ENCODE measurements around the gene PRKG1. TPM values are rescaled to one million over a fixed set of nuclear protein-coding genes. Genes with fewer than 3 reads are reported as not detected.
"Not testable (repeated sequence)": the region's sequence is repeated elsewhere in the genome, so short reads cannot be mapped to it uniquely, and the experiment has no call there.

Gene PRKG1
- total RNA-seq, 1 donor from 2014 or later, result 28.2 TPM

DNA sequence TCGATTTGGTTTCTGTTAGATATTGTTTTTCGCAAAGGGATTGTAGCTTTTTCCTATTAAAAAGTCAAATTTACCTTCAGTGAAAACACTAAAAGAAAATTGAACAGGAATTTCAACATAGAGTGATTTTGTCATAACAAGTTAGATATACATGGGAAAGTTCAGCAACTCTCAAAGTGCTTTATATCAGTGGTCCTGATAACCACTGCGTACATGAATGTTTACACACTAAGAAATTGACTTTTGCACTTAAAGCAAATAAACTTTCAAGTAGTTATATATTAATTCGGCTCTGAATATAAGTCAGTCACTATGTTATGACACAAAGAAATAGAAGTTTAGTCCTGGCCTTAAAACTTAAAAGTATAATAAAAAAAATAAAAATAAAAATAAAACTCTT lies 1138.5 kb downstream of the PRKG1 start:
- ATAC-seq (ENCODE audit: poor library complexity) (no peak), DNase-seq (no peak)
- intact Hi-C loops (cut with DNase I), result no loop called here

DNA sequence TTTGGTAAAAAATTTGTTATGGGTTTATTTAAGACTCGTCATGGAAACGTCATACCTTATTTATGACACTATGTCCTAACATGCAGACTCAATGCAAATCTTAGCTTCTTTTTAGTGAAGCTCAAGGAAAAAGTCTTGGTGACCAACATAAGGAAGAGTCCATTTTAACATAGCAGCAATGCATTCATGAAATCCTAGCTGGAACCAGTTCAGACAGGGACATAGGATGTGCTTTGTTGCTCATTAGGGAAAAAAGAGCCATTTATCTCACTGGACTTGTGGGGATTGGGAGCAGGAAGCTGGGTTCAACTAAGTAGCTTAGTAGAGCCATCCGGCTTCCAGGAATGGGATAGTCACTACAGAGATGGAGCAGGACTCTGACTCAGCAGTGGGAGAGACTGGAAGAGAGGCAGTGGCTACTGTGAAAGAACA lies 1139.0 kb downstream of the PRKG1 start:
- intact Hi-C loops (cut with DNase I), result no loop called here
- DNase-seq (no peak), ATAC-seq (ENCODE audit: poor library complexity) (peak; percentile 64)

DNA sequence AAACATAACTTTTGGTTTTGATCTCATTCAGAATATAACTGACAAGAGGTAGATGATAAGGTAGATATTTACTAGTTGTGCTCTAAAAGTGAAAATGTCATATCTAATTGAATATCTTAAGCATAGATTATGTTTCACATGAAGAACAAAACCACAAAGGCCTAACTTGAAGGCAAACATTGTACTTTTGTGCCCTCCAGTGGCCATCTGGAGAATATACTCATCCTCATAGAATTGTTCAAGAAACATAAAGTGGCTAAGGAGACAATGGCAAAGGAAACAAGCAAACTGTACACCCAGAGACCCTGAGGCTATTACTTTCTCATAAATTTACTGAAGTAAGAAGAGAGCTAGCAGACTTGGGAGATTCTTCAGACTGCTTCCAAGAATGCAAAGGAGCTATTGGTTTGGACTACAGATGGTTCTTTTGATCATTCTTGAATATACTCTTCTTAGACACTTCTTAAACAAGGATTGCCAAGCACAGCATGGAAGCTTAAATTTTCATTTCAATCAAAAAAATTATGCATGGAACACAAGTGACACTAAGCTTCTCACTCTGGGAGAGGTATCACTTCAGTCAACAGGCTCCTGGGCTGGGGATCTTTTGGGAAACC lies 1141.6 kb downstream of the PRKG1 start:
- DNase-seq (no peak), ATAC-seq (ENCODE audit: poor library complexity) (peak; percentile 72)
- intact Hi-C loops (cut with DNase I), result loop anchor here (5.0 kb wide), 1 partner anchor 1214 kb away; no protein-coding TSS in a partner anchor

DNA sequence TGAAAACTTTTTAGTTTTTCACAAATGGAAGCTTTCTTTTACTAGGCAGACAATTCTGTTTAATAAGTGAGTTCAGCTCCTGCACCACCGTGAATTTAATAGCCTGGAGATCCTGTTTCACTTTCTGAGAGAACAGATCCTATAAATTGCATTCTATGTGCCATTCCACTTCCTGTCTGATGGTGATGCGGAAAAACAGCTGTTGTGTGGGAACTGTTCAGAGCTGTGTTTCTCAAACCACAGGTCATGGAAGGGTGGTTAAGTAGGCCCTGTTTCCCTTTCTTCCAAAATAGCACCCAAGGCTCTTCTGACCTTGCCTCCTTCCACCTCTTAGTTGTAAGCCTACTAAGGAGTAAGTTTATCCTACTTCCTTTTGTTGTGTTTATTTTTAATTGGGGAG lies 1142.6 kb downstream of the PRKG1 start:
- ATAC-seq (ENCODE audit: poor library complexity), result no peak
- intact Hi-C loops (cut with DNase I), result loop anchor here (5.0 kb wide), 1 partner anchor 1215 kb away; no protein-coding TSS in a partner anchor
- DNase-seq, result no peak

DNA sequence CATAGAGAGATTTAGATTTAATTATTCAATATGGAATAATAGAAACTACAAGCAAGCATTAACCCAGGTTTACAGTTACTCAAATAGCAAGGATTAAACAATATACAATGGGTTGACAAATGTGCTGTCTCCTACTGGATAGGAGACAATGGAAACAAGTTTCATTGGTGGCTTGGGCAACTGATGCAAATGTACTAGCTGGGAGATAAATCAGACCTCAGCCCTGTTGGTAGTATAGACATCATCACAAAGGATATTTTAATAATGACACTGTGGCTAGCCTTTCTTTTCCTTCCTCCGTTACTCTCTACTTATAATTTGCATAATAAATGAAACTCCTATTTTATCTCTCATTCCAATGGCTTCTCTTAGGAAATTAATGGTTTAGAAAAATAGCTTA lies 1143.2 kb downstream of the PRKG1 start:
- DNase-seq (no peak), ATAC-seq (ENCODE audit: poor library complexity) (no peak)
- intact Hi-C loops (cut with DNase I), result loop anchor here (5.0 kb wide), 1 partner anchor 1215 kb away; no protein-coding TSS in a partner anchor

DNA sequence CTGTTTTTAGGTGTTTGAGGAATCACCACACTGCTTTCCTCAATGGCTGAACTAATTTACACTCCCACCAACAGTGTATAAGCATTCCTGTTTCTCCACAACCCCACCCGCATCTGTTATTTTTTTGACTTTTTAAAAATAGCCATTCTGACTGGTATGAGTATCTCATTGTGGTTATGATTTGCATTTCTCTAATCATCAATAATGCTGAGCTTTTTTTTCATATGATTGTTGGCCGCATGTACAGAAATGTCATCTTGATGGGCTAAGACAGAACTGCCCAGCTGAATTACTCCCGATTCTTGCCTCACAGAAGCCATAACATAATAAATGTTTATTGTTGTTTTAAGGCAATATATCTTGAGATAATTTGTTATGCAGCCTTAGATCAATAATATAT lies 1146.7 kb downstream of the PRKG1 start:
- intact Hi-C loops (cut with DNase I), result no loop called here
- ATAC-seq (ENCODE audit: poor library complexity), result no peak
- DNase-seq, result no peak

DNA sequence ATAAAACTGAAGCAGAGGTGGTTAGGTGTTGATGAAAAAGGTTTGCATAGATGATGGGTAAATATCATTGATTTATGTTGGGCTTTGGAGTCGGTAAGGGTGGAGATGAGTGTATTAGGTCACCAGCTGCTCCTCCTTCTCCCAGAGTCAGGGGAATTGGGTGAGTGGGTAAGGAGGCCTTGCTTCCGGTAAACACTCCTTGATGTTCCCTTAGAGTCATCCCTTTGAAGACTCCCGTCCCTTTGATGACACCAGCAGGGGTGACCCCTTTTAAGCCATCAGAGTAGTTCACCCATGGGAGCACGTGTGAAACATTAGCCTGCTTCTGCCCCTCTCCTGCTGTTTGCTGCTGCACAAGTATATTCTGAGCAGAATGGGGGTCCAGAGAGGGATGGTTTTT lies 1147.6 kb downstream of the PRKG1 start:
- DNase-seq (no peak), ATAC-seq (ENCODE audit: poor library complexity) (no peak)
- intact Hi-C loops (cut with DNase I), result no loop called here

DNA sequence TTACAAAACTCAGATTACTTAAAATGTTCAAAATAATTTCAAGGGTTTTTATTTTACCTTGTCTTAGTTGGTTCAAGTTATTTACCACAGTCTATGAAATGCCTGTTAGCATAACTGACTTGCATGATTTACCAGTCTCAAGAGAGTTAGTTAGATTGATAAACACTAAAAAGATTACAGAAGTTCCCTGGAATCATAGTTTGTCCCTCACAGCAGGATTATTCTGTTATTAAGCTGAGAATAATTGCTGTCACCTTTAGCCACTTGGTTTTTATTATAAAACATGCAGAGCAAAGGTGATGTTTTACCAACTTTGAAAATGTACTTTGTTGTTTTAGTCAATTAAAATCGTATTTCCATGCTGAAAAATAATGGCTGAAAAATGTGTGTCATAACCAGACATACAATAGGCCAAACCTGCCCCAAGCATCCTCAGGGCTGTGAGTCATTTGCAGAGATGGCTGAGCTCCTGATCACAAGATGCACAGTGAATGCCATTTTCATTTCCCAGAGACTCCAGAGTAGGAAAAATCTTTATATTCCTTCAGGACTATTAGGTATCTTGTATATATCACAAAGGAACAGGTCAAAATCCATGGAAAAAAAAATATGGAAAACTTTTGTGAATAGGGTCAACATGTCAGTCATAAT lies 1152.0 kb downstream of the PRKG1 start:
- intact Hi-C loops (cut with DNase I), result no loop called here
- DNase-seq (no peak), ATAC-seq (ENCODE audit: poor library complexity) (no peak)

DNA sequence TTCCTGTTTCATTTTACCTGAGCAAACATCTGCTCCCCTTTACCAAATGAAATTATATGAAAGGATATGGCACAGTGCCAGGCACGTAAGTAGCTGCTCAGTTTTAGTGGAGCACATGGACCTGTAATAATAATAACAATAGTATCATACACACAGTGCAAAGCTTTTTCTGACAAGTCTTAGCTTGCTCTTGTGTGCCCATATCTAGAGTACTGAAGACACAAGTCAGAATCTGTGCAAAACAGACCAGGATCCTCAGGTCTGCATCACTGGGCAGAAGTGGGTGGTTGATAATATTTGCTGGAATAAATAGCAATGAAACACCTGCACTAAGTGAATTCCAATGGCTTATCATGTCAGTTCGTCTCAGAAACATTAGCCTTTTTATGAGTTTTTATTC lies 1154.3 kb downstream of the PRKG1 start:
- intact Hi-C loops (cut with DNase I), result no loop called here
- no peak for DNase-seq
- ATAC-seq (ENCODE audit: poor library complexity), result no peak

DNA sequence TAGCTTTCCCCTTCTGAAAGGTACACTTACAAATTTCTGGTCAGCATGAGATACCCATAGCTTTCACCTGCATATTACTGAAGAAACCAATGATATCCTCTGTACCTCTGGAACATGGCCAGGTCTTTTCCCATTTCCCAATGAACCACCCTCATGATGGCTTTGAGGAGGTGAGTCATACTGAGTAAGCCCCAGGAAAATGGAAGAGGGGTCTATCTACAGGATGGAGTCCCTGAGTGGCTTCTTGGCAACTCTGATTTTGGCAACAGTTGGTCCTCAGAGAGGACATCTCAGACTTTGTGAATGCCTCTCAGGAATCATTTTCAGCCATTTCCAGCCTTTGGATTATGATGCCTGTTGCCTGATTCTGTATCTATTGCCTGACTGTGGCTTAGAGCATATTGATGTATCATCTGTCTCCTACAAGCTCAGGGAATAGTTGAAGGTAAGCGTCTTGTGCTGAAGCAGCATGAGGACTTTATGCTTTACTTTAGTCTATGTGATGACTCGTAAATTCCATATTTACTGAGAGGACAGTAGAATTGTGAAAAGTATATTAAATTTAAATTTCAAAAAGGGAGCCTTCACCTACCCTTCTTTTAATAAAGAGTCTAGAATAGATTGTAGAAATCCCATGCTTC lies 1155.1 kb downstream of the PRKG1 start:
- ATAC-seq (ENCODE audit: poor library complexity) (no peak), DNase-seq (no peak)
- intact Hi-C loops (cut with DNase I), result no loop called here

DNA sequence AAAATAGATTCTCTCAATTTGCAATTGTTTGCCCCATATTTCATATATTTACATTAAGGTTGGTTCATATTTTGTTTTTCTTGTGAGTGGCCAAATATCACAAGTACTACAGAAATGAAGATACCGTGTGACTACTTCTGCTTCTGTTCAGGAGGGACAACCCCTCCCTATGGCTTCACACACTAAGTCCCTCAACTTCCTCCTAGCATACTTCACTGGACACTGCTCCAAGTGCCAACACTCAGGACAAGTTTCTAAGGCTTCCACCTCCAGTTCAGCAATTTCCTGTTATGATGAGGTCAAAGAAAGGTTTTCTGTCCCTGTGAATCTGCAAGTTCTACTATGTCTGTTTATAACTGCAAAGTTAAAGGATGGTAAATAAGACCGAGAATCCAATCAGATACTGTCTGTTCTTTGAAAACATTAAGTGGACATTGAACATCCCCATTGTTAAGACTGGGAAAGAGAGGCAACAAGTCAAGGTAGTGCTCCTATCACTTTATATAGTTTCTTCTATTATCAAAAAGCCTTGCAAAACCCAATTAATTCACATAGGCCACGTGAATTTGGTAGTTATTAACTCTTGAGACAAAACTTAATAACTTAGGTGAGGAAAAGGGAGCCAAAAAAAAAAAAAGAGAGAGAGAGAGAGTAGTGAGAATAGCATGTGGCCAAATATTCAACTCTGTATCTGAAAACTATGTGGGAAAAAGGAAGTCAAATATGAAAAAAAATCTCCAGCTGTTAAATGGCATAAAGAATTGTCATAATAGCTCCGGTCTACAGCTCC lies 1158.5 kb downstream of the PRKG1 start:
- DNase-seq (no peak), ATAC-seq (ENCODE audit: poor library complexity) (peak; percentile 63)
- intact Hi-C loops (cut with DNase I), result no loop called here

DNA sequence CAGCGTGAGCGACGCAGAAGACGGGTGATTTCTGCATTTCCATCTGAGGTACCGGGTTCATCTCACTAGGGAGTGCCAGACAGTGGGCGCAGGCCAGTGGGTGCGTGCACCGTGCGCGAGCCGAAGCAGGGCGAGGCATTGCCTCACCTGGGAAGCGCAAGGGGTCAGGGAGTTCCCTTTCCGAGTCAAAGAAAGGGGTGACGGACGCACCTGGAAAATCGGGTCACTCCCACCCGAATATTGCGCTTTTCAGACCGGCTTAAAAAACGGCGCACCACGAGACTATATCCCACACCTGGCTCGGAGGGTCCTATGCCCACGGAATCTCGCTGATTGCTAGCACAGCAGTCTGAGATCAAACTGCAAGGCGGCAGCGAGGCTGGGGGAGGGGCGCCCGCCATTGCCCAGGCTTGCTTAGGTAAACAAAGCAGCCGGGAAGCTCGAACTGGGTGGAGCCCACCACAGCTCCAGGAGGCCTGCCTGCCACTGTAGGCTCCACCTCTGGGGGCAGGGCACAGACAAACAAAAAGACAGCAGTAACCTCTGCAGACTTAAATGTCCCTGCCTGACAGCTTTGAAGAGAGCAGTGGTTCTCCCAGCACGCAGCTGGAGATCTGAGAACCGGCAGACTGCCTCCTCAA lies 1159.2 kb downstream of the PRKG1 start:
- peak; percentile 22 for ATAC-seq (ENCODE audit: poor library complexity)
- DNase-seq; intact Hi-C loops (cut with DNase I): not testable (repeated sequence)

DNA sequence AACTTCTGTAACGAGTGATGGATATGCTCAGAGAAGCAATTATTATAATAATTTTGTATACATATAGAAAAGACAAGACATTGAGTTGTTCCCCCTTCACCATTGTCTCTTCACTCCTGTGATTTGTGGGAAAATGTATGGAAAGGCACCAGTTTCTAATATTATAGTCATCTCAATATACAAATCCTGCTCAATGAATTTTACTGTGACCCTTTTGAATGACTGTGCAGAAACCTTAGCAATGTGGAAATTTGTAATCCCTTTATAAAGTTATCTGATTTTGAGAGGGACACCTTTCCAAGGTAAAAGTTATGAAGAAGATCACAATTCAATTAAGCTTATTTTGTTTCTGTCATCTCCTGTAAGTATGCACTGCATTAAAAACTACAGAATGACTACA lies 1165.5 kb downstream of the PRKG1 start:
- intact Hi-C loops (cut with DNase I), result no loop called here
- DNase-seq (no peak), ATAC-seq (ENCODE audit: poor library complexity) (no peak)

DNA sequence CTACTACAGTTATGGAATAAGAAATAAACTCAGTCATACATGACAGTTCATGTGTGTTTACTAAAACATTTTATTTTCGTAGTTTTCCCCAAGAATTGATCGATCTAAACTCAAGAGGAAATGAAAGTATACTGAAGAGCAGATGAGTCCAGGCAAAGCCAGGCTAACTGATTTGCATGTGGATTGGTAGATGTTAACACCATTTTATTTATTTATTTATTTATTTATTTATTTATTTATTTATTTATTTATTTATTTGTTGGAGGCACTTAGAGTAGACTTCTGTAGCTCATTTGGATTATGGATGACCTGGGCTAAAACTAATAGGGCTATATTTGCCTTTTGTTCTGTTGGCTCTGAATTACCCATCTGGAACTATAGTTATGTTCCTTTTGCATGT lies 1171.3 kb downstream of the PRKG1 start:
- no peak for ATAC-seq (ENCODE audit: poor library complexity)
- intact Hi-C loops (cut with DNase I), result no loop called here

DNA sequence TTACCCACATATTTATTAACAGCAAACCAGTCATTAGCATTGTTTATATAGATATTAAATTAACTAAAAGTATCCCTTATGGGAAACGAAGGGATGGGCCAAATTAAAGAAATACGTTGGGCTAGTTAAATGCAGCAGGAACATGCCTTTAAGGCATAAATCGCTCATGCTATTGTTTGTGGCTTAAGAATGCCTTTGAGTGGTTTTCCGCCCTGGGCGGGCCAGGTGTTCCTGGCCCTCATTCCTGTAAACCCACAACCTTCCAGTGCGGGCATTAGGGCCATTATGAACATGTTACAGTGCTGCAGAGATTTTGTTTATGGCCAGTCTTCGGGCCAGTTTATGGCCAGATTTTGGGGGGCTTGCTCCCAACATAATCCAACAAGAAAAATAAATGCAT lies 1173.6 kb downstream of the PRKG1 start:
- intact Hi-C loops (cut with DNase I); DNase-seq; ATAC-seq (ENCODE audit: poor library complexity): not testable (repeated sequence)

More for the DNA sequence above, 1171.3 kb downstream of the PRKG1 start:
- no peak for DNase-seq

DNA sequence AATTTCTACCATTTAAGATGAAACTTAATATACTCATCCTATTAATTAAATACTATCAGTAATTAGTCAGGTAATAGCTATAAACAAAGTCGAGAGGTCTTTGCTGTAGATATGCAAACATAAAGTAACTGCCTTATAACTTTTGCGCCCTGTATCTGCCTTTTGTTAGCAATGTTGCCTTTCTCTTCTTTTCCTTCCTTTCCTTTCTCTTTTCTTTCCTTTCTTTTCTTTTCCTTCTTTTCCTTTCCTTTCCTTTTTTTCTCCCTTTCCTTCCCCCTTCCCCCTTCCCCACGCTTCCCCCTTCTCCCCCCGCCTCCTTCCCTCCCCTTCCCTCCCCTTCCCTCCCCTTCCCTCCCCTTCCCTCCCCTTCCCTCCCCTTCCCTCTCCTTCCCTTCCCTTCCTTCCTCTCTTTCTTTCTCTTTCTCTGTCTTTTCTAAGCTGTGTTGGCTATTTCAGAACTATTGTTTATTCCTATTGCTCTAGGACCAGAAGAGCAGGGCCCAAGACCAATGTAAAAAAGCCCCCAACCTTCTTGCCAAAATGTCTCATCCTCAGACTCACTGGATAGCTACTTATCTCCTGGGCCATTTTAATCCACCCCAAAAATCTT lies 1174.5 kb downstream of the PRKG1 start:
- intact Hi-C loops (cut with DNase I), result no loop called here
- no peak for ATAC-seq (ENCODE audit: poor library complexity)
- no peak for DNase-seq

DNA sequence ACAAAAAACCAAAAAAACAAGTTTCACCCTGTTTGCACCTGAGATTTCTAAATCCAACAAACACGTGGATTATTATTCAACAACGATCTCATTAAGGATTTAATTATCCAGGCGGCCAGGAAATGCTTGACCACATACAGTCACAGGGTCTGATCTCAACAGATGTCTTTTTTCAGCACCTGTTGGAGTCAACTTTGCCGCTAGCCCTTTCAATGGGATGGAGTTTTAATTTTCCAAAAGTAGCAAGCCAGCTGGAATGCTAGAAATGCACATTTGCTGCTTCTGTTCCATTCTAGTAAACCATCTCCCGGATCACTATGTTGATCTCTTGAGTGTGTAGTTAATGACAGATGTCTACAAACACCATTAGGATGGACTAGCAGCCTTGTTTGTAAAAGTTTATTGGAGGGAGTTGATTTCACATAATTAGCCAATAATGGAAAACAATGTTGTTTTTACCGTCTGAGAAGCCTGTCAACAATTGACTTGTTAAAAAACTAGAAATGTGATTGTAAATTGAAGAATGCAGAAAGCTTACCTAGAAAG lies 1175.6 kb downstream of the PRKG1 start:
- ATAC-seq (ENCODE audit: poor library complexity) (no peak), DNase-seq (no peak)
- intact Hi-C loops (cut with DNase I), result no loop called here

DNA sequence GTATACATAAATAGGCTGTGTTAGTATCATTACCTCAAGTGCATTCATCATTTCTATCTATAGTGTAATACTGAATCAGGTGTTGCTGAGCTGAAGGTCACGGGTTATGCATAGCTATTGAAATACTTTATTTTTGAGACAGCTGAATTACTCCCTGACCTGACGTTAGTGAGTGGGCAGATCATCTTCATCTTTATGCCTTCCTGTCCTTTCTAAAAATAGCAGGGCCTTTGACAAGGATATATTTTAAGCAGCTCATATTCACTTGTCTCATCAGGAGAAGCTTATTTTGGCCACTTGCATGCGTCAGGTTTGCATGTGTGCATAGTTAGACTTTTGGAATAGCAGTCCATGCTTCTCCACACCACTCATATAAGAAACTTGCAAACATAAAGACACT lies 1176.2 kb downstream of the PRKG1 start:
- intact Hi-C loops (cut with DNase I), result no loop called here
- peak; percentile 57 for ATAC-seq (ENCODE audit: poor library complexity)
- no peak for DNase-seq

Measured in Right ventricle myocardium superior (tissue), 1 donor.